Fibroblast of the aortic adventitia (primary cell): ENCODE results near the gene STMND1. TPM values are rescaled to one million over a fixed set of nuclear protein-coding genes. Genes with fewer than 3 reads are reported as not detected.

ENCODE experiments used
- DNase-seq: peaks from one replicate; pipeline ENCODE4 v3.0.0-alpha.2; 2010; ENCODE audit warnings: low read depth
- H3K4me3 ChIP-seq: 2 replicates; pipeline ENCODE4 v1.5.1; 2011; ENCODE audit warnings: low read depth, mild to moderate bottlenecking, control low read depth, low read length, moderate library complexity
- total RNA-seq: library from RNA; depleted of rRNA; stranded (reverse); fragments of >200 nt; gene quantifications from 2 replicates; pipeline ENCODE4 v1.2.3, GENCODE V29; 2012; ENCODE audit warnings: low replicate concordance
- TF ChIP-seq, protein P1 (sequence below): IDR thresholded peaks from 2 replicates; pipeline ENCODE4 v1.5.1; 2011; ENCODE audit warnings: mild to moderate bottlenecking, low read length, control low read depth, inconsistent platforms; ENCODE audit not compliant: insufficient read depth

Gene STMND1
- total RNA-seq, 1 donor: not detected

DNA sequence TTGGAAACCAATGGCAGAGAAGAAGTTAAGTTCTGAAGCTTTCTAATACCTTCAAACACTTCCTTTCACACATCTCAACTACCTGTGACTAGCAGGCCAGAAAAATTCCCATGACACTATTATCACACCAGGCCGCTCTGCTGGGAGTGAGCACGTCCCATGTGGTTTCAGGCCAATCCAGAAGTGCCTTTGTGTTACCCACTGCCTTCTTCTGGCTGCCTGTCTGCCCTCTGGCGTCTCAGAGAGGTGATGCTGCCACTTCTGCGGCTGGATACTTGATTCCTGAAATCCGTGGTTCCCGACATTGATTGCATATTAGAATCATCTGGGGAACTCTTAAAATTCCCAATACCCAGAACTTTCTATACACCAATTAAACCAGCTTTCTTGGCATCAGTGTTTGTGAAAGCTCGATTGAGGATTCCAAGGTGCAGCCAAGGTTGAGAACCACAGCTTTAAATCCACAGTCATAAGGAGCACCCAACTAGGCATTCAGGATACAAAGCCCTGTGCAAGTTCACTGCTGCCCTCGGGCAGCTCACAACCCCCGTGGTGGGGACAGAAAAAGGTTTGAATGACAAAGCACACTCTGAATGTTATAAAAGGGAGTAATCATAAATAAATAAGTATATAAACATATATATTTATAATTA lies 65.6 kb downstream of the STMND1 start:
- peak; percentile 3 for DNase-seq
- H3K4me3 ChIP-seq: no peak overlapping the region

DNA sequence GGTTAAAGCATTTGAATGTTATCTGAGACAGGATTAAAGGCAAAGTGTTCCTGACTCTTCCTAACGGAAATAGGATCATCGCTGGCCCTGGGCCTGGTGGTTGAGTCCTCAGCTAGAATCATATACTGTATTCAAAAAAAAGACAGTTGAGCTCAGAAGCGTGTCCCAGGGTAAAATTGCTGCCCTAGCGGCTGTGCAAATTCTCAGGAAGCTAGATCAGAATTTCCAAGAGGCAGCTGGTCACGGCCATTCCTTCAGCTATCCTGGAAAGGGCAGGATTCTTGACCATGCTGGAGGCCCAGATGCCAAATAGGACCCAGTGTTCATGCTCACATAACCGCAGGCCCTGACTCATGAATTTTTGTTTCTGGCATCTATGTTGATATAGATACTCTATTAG lies 67.4 kb downstream of the STMND1 start:
- no peak overlapping the region for H3K4me3 ChIP-seq
- DNase-seq: no peak
- TF ChIP-seq, protein P1, sequence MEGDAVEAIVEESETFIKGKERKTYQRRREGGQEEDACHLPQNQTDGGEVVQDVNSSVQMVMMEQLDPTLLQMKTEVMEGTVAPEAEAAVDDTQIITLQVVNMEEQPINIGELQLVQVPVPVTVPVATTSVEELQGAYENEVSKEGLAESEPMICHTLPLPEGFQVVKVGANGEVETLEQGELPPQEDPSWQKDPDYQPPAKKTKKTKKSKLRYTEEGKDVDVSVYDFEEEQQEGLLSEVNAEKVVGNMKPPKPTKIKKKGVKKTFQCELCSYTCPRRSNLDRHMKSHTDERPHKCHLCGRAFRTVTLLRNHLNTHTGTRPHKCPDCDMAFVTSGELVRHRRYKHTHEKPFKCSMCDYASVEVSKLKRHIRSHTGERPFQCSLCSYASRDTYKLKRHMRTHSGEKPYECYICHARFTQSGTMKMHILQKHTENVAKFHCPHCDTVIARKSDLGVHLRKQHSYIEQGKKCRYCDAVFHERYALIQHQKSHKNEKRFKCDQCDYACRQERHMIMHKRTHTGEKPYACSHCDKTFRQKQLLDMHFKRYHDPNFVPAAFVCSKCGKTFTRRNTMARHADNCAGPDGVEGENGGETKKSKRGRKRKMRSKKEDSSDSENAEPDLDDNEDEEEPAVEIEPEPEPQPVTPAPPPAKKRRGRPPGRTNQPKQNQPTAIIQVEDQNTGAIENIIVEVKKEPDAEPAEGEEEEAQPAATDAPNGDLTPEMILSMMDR: no peak

More for the DNA sequence above, 65.6 kb downstream of the STMND1 start:
- TF ChIP-seq, protein P1: peak; percentile 45

DNA sequence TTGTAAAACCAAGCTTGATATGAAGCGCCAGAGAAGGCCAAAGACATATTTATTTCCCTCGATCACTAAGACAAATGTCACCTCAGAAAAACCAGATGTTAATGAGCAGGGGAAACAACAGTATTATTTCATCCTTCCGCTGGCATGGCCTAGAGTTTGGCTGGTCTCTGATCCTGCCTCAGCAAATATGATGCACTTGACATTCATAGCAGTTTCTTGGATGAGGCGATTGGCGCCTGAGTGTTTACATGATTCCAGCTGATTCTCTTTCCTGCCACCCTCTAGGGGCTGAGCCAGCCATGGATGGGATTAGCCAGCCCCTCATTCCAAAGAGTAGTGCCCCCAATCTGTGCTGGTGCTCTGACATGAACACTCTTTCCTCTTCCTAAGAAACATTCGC lies 67.9 kb downstream of the STMND1 start:
- no peak overlapping the region for H3K4me3 ChIP-seq
- TF ChIP-seq, protein P1: no peak
- DNase-seq: no peak

DNA sequence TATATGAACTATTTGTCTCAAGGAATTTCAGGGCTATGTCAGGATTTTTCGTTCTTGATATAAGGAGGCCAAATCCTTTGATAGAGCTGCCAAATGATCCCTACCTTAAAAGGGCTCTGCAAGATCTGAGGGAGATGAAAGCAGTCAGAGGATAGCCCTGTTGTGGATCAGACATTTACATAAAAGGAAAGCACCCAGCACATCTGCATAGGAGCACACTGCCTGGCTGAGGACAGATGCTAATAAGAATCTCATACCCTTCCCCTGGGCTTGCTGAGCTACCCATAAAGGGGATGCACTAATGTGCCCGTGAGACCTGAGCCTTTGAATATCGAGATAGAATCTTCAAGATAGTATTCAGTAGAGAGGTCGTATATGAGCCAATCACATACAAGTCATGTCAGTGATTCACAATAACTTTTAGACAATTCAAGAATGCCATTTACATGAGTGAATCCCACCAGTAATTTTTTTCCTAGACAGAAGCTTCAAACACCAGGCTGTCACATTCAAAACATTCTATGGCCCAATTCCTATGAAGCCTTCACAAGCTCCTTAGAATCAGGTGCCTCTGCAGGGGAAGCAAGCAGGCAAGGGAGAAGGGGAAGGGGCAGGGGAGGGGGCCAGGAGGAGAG lies 71.1 kb downstream of the STMND1 start:
- no peak overlapping the region for H3K4me3 ChIP-seq
- TF ChIP-seq, protein P1: no peak
- no peak for DNase-seq

DNA sequence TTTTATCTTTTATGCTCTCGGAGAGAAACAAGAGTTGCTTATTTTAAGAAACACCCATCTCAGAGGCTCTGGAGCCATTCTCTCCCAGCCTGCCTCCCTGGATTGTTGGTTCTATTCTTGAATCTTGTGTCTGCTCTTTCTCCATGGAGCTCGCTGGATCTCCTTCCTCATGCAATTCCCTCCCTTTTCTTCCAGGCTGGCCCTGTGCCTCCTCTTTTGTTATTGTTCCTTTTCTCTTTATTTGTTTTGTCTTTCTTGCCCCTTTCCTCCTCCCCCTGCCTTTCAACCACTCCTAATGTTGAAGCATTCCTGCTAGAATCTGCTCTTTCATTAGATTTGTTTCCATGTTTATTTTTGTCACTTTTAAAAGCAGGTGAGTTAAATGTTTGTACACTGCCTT lies 76.5 kb downstream of the STMND1 start:
- TF ChIP-seq, protein P1: no peak
- no peak for DNase-seq
- no peak overlapping the region for H3K4me3 ChIP-seq

DNA sequence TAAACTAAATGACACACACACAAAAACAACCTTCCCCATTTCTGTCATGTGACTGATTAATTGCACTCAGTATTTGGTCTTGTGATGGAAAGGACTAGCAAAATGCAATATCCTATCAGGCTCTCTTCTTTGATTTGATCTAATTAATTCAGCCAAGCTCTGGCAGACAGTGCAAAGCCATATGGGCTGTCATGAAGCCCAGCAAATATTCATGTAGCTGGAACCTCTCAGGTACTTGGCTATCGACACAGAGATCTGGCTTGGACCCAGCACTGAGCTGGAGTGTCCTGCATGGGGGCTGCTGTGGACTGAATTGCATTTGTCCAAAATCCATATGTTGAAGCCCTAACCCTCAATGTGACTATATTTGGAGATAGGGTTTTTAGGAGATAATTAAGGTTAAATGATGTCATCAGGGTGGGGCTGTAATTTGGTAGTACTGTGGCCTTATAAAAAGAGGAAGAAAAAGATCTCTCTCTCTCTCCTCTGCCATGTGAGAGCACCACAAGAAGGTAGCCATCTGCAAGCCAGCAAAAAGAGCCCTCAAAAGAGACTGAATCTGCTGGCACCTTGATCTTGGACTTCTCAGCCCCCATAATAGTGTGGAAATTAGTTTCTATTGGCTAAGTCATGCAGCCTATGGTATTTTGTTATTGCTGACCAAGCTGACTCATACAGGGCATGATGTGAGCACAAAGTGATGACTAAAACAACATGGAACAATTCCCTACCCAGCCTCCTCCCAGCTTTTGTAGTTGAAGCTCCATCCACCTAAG lies 77.1 kb downstream of the STMND1 start:
- peak; percentile 7 for DNase-seq
- TF ChIP-seq, protein P1: no peak

More for the DNA sequence above, 77.1 kb downstream of the STMND1 start:
- no peak overlapping the region for H3K4me3 ChIP-seq
